Naive thymus-derived CD8-positive, alpha-beta T cell (primary cell): Measurements from ENCODE around the gene RNF11. TPM values are rescaled to one million over a fixed set of nuclear protein-coding genes. Genes with fewer than 3 reads are reported as not detected.
"Not testable (repeated sequence)": the region's sequence is repeated elsewhere in the genome, so short reads cannot be mapped to it uniquely, and the experiment has no call there.

Experiments used
- ATAC-seq, 2 donors: fragments of 150-1000 bp; cut with Tn5 transposase in 1 of 2; sonication (Bioruptor Pico), chemical (Tn5 transposase) in 1 of 2; 1 replicate in 1 of 2; 2 replicates in 1 of 2; pipeline ENCODE4 v1.10.0; 2021; ENCODE audit warnings: mild to moderate bottlenecking in 2 of 2, moderate library complexity in 2 of 2
- POLR2A ChIA-PET: fragments of 350-600 bp; sonication (Branson Sonifier 250); formaldehyde crosslinking; loops from one replicate; lab custom pipeline; 2021; ENCODE audit warnings: antibody characterized with exemption; lab: Charles Lee
- DNase-seq, 10 donors: peaks; one replicate each; pipeline versions ENCODE4 v3.0.0 to v3.0.0-alpha.2; 2020 to 2022
- H3K27ac Mint-ChIP-seq, 10 donors: one replicate each; pipeline ENCODE4 v1.8.0; 2020 to 2022; ENCODE audit warnings: mild to moderate bottlenecking in 10 of 10, mixed read lengths in 10 of 10, moderate library complexity in 4 of 10, inconsistent platforms in 1 of 10
- H3K27me3 Mint-ChIP-seq, 5 donors: one replicate each; pipeline ENCODE4 v1.8.0; 2021 to 2022; ENCODE audit warnings: mixed read lengths in 5 of 5
- H3K36me3 Mint-ChIP-seq, 3 donors: one replicate each; pipeline ENCODE4 v1.8.0; 2020 to 2022; ENCODE audit warnings: mixed read lengths in 3 of 3, mild to moderate bottlenecking in 2 of 3, inconsistent platforms in 1 of 3
- H3K4me1 Mint-ChIP-seq, 4 donors: one replicate each; pipeline ENCODE4 v1.8.0; 2021 to 2022; ENCODE audit warnings: mixed read lengths in 4 of 4
- H3K4me3 Mint-ChIP-seq, 10 donors: one replicate each; pipeline ENCODE4 v1.8.0; 2020 to 2022; ENCODE audit warnings: mild to moderate bottlenecking in 10 of 10, mixed read lengths in 10 of 10, moderate library complexity in 6 of 10, inconsistent platforms in 1 of 10
- H3K9me3 Mint-ChIP-seq, 9 donors: one replicate each; pipeline ENCODE4 v1.8.0; 2020 to 2022; ENCODE audit warnings: mixed read lengths in 9 of 9, mild to moderate bottlenecking in 3 of 9, inconsistent platforms in 1 of 9, moderate library complexity in 1 of 9
- polyA plus RNA-seq, 3 donors: library from polyadenylated mRNA; unstranded; fragments of 300-500 nt; fragmentation: Illumina TruSeq; gene quantifications; one replicate each; pipeline ENCODE4 v1.2.3, GENCODE V29; 2021
- total RNA-seq, 8 experiments: library from RNA in 2 of 8; stranded (reverse) in 2 of 8; gene quantifications; one replicate each; pipeline ENCODE4 v1.2.3 and lab custom pipeline; 2021 to 2026

RNF11 gene
- total and polyA plus RNA-seq, 5 experiments from 2014 or later = 19.8 to 36.6 (median 31.8) TPM

DNA sequence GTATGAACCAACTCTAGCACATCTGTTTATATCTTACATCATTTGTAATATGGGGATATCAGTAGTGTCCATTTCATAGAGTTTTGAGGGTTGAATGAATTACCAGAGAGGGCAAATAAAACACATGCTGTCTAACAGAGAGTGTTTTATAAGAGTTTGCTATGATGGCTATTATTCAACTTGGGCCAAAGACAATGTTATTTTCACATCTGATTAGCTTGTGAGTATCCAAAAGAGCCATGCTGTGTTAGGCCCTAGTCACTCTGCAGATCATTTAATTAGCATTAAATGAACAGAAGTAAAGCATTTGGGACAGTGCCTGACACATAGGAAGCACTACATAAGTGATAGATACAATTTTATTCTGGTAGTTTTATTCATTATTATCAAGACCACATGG is 4.2 kb upstream of the RNF11 start:
- no peak overlapping the region for H3K4me3 Mint-ChIP-seq
- peaks cover 0 to 3% (median 0%) of the 10 kb centered on the region in 5 donors for H3K27me3 Mint-ChIP-seq
- DNase-seq (no peak), ATAC-seq (no peak)
- no peaks in the 10 kb centered on the region for H3K9me3 Mint-ChIP-seq
- no peak overlapping the region for H3K27ac Mint-ChIP-seq
- no peaks in the 10 kb centered on the region for H3K36me3 Mint-ChIP-seq
- H3K4me1 Mint-ChIP-seq = peaks cover 12 to 20% (median 18%) of the 10 kb centered on the region in 4 donors
- POLR2A ChIA-PET = no interaction called here

DNA sequence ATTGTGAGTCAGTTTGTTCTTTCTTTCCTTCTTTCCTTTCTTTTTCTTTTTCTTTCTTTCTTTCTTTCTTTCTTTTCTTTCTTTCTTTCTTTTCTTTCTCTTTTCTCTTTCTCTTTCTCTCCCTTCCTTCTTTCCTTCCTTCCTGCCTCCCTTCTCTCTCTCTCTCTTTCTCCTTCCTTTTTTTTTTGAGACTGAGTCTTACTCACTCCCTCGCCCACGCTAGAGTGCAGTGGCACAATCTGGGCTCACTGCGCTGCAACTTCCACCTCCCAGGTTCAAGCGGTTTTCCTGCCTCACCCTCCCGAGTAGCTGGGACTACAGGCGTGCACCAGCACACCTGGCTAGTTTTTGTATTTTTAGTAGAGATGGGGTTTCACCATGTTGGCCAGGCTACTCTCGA is 1.8 kb upstream of the RNF11 start:
- H3K36me3 Mint-ChIP-seq, H3K4me3 Mint-ChIP-seq, POLR2A ChIA-PET, H3K9me3 Mint-ChIP-seq, DNase-seq, ATAC-seq, H3K27me3 Mint-ChIP-seq: not testable (repeated sequence)
- Mint-ChIP-seq H3K4me1 (peaks cover 12 to 26% (median 22%) of the 10 kb centered on the region in 4 donors), H3K27ac (peak overlapping the region in 3 of 10 donors; percentile 28 to 92 (median 58))

DNA sequence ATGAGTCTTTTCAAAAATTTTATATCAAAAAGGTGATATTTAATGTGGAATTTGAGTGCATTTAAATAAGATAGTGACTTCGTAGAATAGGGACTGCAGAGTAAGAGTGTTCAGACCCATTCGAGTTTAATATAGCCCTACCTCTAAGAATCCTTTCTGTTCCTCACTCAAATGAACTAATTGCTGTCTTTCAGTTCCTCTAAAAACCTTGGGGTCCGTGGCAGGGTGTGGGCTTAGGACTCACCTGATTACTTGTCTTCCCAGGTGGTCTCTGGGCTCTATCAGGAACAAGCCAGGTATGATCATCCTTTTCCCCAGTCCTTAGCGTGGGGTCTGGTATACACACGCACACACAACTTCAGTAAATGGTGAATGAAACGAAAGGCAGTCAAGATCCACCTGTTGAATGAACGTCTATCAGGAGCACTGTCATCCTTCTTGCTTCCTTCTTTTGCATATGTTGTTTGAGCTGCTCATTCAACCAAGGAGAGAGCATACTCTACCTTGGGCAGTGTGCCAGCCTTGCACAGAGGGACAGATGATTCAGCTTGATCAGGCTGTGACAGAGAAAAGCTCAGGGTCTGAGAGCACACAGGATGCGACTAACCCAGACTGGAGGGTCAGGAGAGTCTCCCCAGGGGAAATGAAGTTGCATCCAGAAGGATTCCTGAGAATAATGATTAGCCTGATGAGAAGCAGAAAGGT is 1.2 kb upstream of the RNF11 start:
- ATAC-seq = no peak
- Mint-ChIP-seq H3K4me1 (peaks cover 13 to 32% (median 28%) of the 10 kb centered on the region in 4 donors), H3K4me3 (peak overlapping the region in 9 of 10 donors; percentile 94 to 100 (median 97)), H3K9me3 (no peaks in the 10 kb centered on the region), H3K36me3 (no peaks in the 10 kb centered on the region), H3K27ac (peak overlapping the region in 9 of 10 donors; percentile 92 to 99 (median 98)), H3K27me3 (no peaks in the 10 kb centered on the region)
- peak in 8 of 10 donors; percentile 4 to 77 (median 24) for DNase-seq
- POLR2A ChIA-PET = interaction anchor here (1.2 to 2.5 kb wide), 5 partner anchors 9 to 645 kb away, joined by 3 to 16 read pairs (median 4); partner anchors contain the start of gene CDKN2C

DNA sequence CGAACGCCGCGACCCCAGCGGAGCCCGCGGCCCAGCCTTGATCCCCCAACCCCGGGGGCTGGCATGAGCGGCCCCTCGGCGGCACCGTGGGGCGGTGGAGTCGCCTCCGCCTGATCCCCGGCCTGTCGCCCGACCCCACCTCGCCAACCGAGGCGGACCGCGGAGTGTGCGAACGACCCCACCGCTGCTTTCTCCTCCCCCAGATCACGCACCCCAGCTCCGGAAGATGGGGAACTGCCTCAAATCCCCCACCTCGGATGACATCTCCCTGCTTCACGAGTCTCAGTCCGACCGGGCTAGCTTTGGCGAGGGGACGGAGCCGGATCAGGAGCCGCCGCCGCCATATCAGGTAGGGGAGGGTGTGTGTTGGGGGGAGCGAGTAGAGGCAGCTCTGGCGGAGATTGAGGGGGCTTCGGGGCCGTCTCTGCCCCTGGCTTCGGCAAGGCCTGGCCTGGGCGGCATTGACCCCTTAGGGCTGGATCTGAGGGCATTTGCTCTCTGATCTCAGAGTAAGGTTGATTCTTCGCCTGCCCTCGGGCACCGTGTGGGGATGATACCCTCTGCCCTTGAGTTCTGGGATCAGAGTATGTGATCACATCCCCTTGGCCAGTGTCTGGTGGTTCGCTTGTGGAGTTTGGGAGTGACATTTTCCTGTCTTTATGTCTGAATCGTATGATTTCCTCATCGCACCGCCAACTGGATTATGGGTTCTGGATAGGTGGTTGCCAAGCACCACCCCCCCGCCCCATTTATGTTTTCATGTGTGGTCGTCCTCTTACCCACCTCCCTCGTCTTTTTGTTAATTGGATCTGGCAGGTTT is 668 bp downstream of the RNF11 start:
- Mint-ChIP-seq H3K9me3 (no peaks in the 10 kb centered on the region), H3K4me3 (no peak overlapping the region), H3K27ac (no peak overlapping the region), H3K36me3 (peaks cover 0 to 7% (median 0%) of the 10 kb centered on the region in 3 donors), H3K27me3 (no peaks in the 10 kb centered on the region), H3K4me1 (peaks cover 27 to 51% (median 46%) of the 10 kb centered on the region in 4 donors)
- POLR2A ChIA-PET = interaction anchor here (0.7 to 2.5 kb wide), 8 partner anchors 8 to 276 kb away, joined by 3 to 16 read pairs (median 4); partner anchors contain the start of gene CDKN2C
- ATAC-seq (peak; percentile 38 to 48), DNase-seq (peak in 8 of 10 donors; percentile 13 to 73 (median 38))

DNA sequence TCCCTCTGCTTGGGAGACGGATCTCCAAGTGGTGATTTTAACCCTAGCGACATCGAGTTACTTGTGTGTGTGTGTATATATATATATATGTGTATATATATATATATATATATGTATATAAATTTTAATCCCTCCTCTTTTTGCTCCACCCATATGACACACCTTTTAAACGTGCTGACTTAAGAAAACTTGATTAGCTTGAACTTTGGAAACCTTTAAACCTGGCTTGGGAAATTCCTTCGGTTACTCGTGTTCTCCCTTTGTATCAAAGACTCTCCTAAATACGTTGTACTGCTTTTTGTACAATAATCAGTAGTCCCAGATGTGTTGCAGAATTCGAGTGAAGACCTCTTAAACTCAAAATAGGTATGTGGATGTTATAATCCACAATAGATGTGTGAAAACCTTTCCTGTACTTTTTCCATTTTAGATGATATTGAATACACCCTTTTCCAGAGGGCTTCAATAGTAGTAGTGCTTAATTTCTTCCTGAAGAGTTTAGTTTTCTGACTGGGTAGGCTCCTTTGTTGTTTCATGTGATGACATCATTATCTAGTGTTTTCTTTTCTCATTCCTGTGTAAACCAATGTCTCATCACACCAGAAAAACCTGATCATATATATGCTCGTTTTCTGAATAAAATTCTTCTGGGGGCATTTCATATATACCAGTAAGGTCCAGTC is 1.4 kb downstream of the RNF11 start:
- Mint-ChIP-seq H3K27ac (no peak overlapping the region), H3K4me1 (peaks cover 27 to 53% (median 51%) of the 10 kb centered on the region in 4 donors), H3K4me3 (no peak overlapping the region), H3K36me3 (peaks cover 0 to 7% (median 0%) of the 10 kb centered on the region in 3 donors), H3K27me3 (no peaks in the 10 kb centered on the region), H3K9me3 (no peaks in the 10 kb centered on the region)
- no peak for DNase-seq
- no peak for ATAC-seq
- POLR2A ChIA-PET = interaction anchor here (1.0 kb wide), 1 partner anchor 42 kb away, joined by 4 read pairs; no protein-coding TSS in a partner anchor

DNA sequence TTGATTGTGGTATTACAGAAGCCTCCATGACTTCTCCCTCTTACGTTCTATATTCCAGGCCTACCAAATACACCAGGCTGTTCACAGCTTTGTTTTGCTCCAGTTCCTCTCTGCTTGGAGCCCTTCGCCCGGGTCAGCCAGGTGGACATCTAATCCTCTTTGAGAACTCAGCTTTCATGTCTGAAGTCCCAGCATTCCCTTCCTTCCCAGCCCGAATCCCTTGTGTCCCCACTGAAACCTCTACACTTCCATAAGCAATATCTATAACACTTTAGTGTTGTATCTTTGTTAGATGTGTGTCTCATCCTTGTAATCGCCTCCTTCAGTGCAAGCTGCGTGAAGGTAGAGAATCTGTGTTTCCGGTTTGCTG is 1.9 kb downstream of the RNF11 start:
- H3K27me3 Mint-ChIP-seq = no peaks in the 10 kb centered on the region
- peaks cover 29 to 56% (median 56%) of the 10 kb centered on the region in 4 donors for H3K4me1 Mint-ChIP-seq
- no peaks in the 10 kb centered on the region for H3K9me3 Mint-ChIP-seq
- ATAC-seq (no peak), DNase-seq (no peak)
- POLR2A ChIA-PET = interaction anchor here (1.0 kb wide), 1 partner anchor 42 kb away, joined by 4 read pairs; no protein-coding TSS in a partner anchor
- H3K36me3 Mint-ChIP-seq = peaks cover 0 to 10% (median 2%) of the 10 kb centered on the region in 3 donors
- no peak overlapping the region for H3K4me3 Mint-ChIP-seq
- no peak overlapping the region for H3K27ac Mint-ChIP-seq

DNA sequence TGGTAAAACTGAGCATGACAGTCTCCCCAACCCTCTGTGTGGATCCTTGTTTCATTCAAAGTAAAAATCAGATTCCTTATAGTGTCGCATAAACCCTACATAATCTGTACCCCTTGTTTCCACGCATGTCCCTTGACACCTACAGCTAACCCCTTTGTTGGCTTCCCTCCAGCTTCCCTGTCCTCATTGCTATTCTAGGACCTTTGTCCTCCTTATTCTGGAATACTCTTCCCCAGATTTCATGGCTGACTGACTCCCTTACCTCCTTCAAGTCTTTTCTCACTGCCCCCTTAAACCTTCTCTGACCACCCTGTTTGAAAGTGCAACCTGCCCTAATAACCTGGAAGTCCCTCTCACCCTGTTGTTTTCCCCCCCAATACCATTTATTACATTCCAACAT is 4.0 kb downstream of the RNF11 start:
- peak overlapping the region in 7 of 10 donors; percentile 11 to 56 (median 35) for H3K27ac Mint-ChIP-seq
- no peaks in the 10 kb centered on the region for H3K27me3 Mint-ChIP-seq
- peaks cover 30 to 60% (median 59%) of the 10 kb centered on the region in 4 donors for H3K4me1 Mint-ChIP-seq
- H3K9me3 Mint-ChIP-seq = no peaks in the 10 kb centered on the region
- H3K36me3 Mint-ChIP-seq = peaks cover 0 to 16% (median 2%) of the 10 kb centered on the region in 3 donors
- ATAC-seq = no peak
- POLR2A ChIA-PET = no interaction called here
- peak overlapping the region in 8 of 10 donors; percentile 10 to 74 (median 58) for H3K4me3 Mint-ChIP-seq
- no peak for DNase-seq

DNA sequence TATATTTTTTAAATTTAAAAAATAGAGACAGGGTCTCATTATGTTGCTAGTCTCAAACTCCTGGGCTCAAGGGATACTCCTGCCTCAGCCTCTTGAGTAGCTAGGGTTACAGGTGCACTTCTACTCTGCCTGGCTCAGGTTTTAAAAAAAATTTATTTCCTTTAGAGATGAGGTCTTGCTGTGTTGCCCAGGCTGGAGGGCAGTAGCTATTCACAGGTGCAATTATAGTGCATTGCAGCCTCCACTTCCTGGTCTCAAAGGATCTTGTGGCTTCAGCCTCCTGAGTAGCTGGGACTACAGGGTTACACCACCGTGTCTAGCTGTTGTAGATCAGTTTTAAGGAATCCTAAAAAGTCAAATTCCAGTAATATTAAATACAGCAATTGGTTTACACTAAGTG is 5.0 kb downstream of the RNF11 start:
- peaks cover 0 to 23% (median 2%) of the 10 kb centered on the region in 3 donors for H3K36me3 Mint-ChIP-seq
- peaks cover 25 to 63% (median 58%) of the 10 kb centered on the region in 4 donors for H3K4me1 Mint-ChIP-seq
- POLR2A ChIA-PET = no interaction called here
- H3K27ac Mint-ChIP-seq = peak overlapping the region in 8 of 10 donors; percentile 18 to 69 (median 42)
- peak overlapping the region in 8 of 10 donors; percentile 3 to 57 (median 28) for H3K4me3 Mint-ChIP-seq
- ATAC-seq = no peak
- H3K9me3 Mint-ChIP-seq = no peaks in the 10 kb centered on the region
- H3K27me3 Mint-ChIP-seq = no peaks in the 10 kb centered on the region
- DNase-seq = no peak

DNA sequence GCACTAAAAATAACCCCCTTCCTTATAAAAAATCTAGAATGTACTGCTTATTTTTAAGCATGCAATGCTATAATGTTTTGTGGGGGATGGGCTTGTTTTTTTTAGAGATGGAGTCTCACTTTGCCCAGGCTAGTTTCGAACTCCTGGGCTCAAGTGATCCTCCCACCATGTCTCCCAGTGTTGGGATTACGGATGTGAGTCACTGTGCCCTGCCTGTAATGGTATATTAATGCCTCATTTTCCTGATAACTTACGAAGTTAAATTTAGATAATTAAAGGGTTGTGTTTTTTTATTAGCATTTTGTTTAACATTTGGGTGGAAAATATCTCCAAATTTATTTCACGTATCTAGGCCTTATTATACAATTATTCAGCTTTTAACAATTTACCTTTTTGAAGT is 6.5 kb downstream of the RNF11 start:
- Mint-ChIP-seq H3K9me3 (no peaks in the 10 kb centered on the region), H3K4me1 (peaks cover 33 to 76% (median 72%) of the 10 kb centered on the region in 4 donors), H3K4me3 (no peak overlapping the region), H3K27me3 (no peaks in the 10 kb centered on the region), H3K36me3 (peaks cover 0 to 30% (median 2%) of the 10 kb centered on the region in 3 donors), H3K27ac (no peak overlapping the region)
- ATAC-seq (no peak), DNase-seq (no peak)
- POLR2A ChIA-PET = interaction anchor here (0.6 kb wide), 1 partner anchor 25 kb away, joined by 3 read pairs; no protein-coding TSS in a partner anchor

DNA sequence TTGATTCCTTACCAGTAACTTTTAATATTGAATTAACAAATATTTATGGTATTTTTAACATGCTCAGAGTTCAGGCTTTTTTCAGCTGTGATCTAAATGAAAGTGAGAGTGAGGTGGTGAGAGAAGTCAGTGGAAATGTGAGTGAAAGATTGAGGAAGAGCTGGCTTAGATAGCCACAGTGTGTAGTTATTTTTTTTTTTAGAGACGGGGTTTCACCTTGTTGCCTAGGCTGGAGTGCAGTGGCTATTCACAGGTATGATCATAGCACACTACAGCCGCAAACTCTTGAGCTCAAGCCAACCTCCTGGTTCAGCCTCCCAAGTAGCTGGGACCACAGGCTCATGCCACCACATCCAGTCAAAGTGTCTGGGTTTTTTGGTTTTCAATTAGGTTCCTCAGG is 10.9 kb downstream of the RNF11 start:
- no peaks in the 10 kb centered on the region for H3K9me3 Mint-ChIP-seq
- H3K36me3 Mint-ChIP-seq = peaks cover 0 to 35% (median 2%) of the 10 kb centered on the region in 3 donors
- ATAC-seq = no peak
- POLR2A ChIA-PET = interaction anchor here (1.3 kb wide), 1 partner anchor 12 kb away, joined by 3 read pairs; no protein-coding TSS in a partner anchor
- H3K4me3 Mint-ChIP-seq = peak overlapping the region in 1 of 10 donors; percentile 23
- DNase-seq = no peak
- H3K27me3 Mint-ChIP-seq = no peaks in the 10 kb centered on the region
- peak overlapping the region in 1 of 10 donors; percentile 57 for H3K27ac Mint-ChIP-seq
- H3K4me1 Mint-ChIP-seq = peaks cover 24 to 71% (median 61%) of the 10 kb centered on the region in 4 donors

DNA sequence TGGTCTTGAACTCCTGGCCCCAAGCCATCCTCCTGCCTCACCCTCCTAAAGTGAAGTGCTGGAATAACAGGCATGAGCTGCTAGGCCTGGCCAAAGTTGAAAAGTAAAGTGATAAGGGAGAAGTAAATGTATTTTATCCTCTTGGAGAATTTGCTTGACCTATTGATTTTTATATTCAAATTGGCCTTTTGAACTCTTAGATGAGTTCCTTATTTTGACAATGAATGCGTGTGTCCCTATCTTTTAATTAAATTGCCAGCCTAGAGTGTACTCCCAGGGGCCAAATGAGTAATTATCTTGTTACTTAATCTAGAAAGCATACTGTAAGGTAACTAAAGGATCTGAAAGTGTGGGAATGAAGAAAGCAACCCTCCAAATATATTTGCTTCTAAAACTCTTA is 11.4 kb downstream of the RNF11 start:
- ATAC-seq (no peak), DNase-seq (no peak)
- H3K9me3 Mint-ChIP-seq = peaks cover 0 to under 1% (median 0%) of the 10 kb centered on the region in 9 donors
- H3K27ac Mint-ChIP-seq = peak overlapping the region in 2 of 10 donors; percentile 43 to 80
- peaks cover 24 to 71% (median 65%) of the 10 kb centered on the region in 4 donors for H3K4me1 Mint-ChIP-seq
- H3K36me3 Mint-ChIP-seq = peaks cover 0 to 35% (median 2%) of the 10 kb centered on the region in 3 donors
- POLR2A ChIA-PET = no interaction called here
- H3K27me3 Mint-ChIP-seq = no peaks in the 10 kb centered on the region
- no peak overlapping the region for H3K4me3 Mint-ChIP-seq

DNA sequence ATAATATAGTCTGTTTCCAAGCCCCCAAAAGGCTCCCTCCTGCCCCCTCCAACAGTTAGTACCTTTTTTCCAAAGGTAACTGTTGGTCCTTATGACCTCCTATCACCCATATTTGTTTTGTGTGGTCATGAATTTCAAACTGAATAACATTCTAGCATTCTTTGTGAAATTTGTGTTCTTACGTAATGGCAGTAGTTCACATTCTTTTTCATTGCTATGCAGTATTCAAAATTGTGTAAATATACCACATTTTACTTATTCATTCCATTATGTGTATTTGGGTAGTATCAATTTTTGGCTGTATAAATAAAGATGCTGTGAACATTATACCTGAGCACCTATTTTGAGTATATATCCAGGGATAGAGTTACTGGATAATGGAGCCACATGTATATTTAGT is 13.4 kb downstream of the RNF11 start:
- DNase-seq (no peak), ATAC-seq (no peak)
- no peaks in the 10 kb centered on the region for H3K27me3 Mint-ChIP-seq
- no peak overlapping the region for H3K27ac Mint-ChIP-seq
- peaks cover 0 to 2% (median 0%) of the 10 kb centered on the region in 9 donors for H3K9me3 Mint-ChIP-seq
- POLR2A ChIA-PET = no interaction called here
- H3K4me1 Mint-ChIP-seq = peaks cover 21 to 67% (median 63%) of the 10 kb centered on the region in 4 donors
- H3K4me3 Mint-ChIP-seq = no peak overlapping the region
- peaks cover 0 to 30% (median 0%) of the 10 kb centered on the region in 3 donors for H3K36me3 Mint-ChIP-seq
